HEK293T (cell line): Measurements from ENCODE around the gene KLHL29.

Experiments
- CTCF ChIA-PET: fragments of 350-600 bp; formaldehyde crosslinking; extraction: SDS; loops from one replicate; lab custom pipeline; 2021; ENCODE audit warnings: antibody characterized with exemption, inconsistent platforms; lab: Yijun Ruan, JAX
- POLR2A ChIA-PET: fragments of 350-600 bp; formaldehyde crosslinking; extraction: SDS; loops from one replicate; lab custom pipeline; 2020; ENCODE audit warnings: antibody characterized with exemption, inconsistent platforms; lab: Yijun Ruan, JAX
- DNase-seq: peaks from one replicate; pipeline ENCODE4 v3.0.0; 2012; ENCODE audit warnings: mixed read lengths; ENCODE audit errors: extremely low spot score
- ARNT ChIP-seq: fragments of 450-650 bp; IDR thresholded peaks from 2 replicates; pipeline ENCODE4 v1.6.1; 2017; ENCODE audit warnings: mild to moderate bottlenecking
- BHLHE40 ChIP-seq: fragments of 450-650 bp; IDR thresholded peaks from 2 replicates; pipeline ENCODE4 v1.6.1; 2016; ENCODE audit warnings: mild to moderate bottlenecking, moderate library complexity, borderline replicate concordance
- CTBP1 ChIP-seq: fragments of 450-650 bp; IDR thresholded peaks from 2 replicates; pipeline ENCODE4 v1.6.1; 2016; ENCODE audit warnings: borderline replicate concordance
- ELF4 ChIP-seq: fragments of 450-650 bp; IDR thresholded peaks from 2 replicates; pipeline ENCODE4 v1.6.1; 2017; ENCODE audit warnings: antibody characterized with exemption
- FOXA1 ChIP-seq: fragments of 450-650 bp; IDR thresholded peaks from 2 replicates; pipeline ENCODE4 v1.6.1; 2016; ENCODE audit warnings: mild to moderate bottlenecking
- FOXK2 ChIP-seq: fragments of 450-650 bp; IDR thresholded peaks from 2 replicates; pipeline ENCODE4 v1.6.1; 2016; ENCODE audit warnings: mild to moderate bottlenecking
- FOXM1 ChIP-seq: fragments of 450-650 bp; IDR thresholded peaks from 2 replicates; pipeline ENCODE4 v1.6.1; 2017; ENCODE audit warnings: mild to moderate bottlenecking, borderline replicate concordance
- HDGF ChIP-seq: fragments of 450-650 bp; IDR thresholded peaks from 2 replicates; pipeline ENCODE4 v1.6.1; 2017; ENCODE audit warnings: antibody characterized with exemption, borderline replicate concordance
- L3MBTL2 ChIP-seq: fragments of 450-650 bp; conservative IDR thresholded peaks from 2 replicates; pipeline ENCODE4 v1.6.1; 2016; ENCODE audit warnings: mild to moderate bottlenecking
- LEF1 ChIP-seq: fragments of 450-650 bp; IDR thresholded peaks from 2 replicates; pipeline ENCODE4 v1.6.1; 2017; ENCODE audit warnings: mild to moderate bottlenecking, borderline replicate concordance
- NFRKB ChIP-seq: fragments of 450-650 bp; IDR thresholded peaks from 2 replicates; pipeline ENCODE4 v1.6.1; 2016; ENCODE audit warnings: mild to moderate bottlenecking, moderate library complexity
- PKNOX1 ChIP-seq: fragments of 450-650 bp; IDR thresholded peaks from 2 replicates; pipeline ENCODE4 v1.6.1; 2016
- SP1 ChIP-seq: fragments of 450-650 bp; IDR thresholded peaks from 2 replicates; pipeline ENCODE4 v1.6.1; 2017
- SUZ12 ChIP-seq: fragments of 450-650 bp; IDR thresholded peaks from 2 replicates; pipeline ENCODE4 v1.6.1; 2016; ENCODE audit warnings: mild to moderate bottlenecking
- TARDBP ChIP-seq: fragments of 450-650 bp; IDR thresholded peaks from 2 replicates; pipeline ENCODE4 v1.6.1; 2016
- ZNF384 ChIP-seq: fragments of 450-650 bp; IDR thresholded peaks from 2 replicates; pipeline ENCODE4 v1.6.1; 2016

KLHL29 gene

GRCh38 chr2:23363831-23364230 lies 21.1 kb upstream of the KLHL29 start:
- DNase-seq = no peak
- no peak for TF ChIP-seq L3MBTL2
- no peak for TF ChIP-seq LEF1
- TF ChIP-seq FOXA1 = no peak
- CTCF ChIA-PET = no interaction called here
- POLR2A ChIA-PET = no interaction called here

- ChIA-PET CTCF (interaction anchor here (0.8 to 1.1 kb wide), 2 partner anchors 16 to 203 kb away, joined by 3 to 13 read pairs; no protein-coding TSS in a partner anchor), POLR2A (no interaction called here)
- no peak for TF ChIP-seq SUZ12
- TF ChIP-seq ARNT = no peak
- TF ChIP-seq LEF1 = no peak
- peak; percentile 90 for TF ChIP-seq ZNF384
- TF ChIP-seq CTBP1 = no peak
- no peak for TF ChIP-seq SP1
- no peak for TF ChIP-seq TARDBP
- no peak for TF ChIP-seq PKNOX1
- DNase-seq = no peak
Observed at GRCh38 chr2:23366720-23367119, 18.3 kb upstream of the KLHL29 start.

DNA sequence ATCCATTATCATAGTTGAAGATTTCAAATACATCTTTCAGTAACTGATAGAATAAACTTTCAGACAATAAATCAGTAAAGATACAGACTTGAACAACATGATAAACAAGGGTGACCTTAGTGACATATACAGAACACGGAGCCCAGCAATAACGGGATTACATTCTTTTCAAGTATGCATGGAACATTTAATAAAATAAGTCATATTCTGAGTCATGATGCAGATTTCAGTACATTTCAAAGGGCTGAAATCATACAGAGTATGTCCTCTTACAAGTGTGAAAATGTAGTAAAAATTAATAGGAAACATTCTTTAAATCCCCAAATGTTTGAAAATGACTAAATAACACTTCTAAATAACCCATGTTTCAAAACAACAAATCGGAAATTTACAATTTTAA lies 17.2 kb upstream of the KLHL29 start:
- no peak for DNase-seq
- POLR2A ChIA-PET = no interaction called here
- TF ChIP-seq ELF4 (no peak), ARNT (no peak), FOXK2 (no peak), HDGF (no peak), BHLHE40 (no peak), L3MBTL2 (no peak), LEF1 (no peak), SP1 (no peak), PKNOX1 (no peak), TARDBP (no peak), FOXM1 (no peak), ZNF384 (no peak), CTBP1 (no peak), SUZ12 (no peak), FOXA1 (no peak), NFRKB (no peak)
- CTCF ChIA-PET = interaction anchor here (1.1 kb wide), 1 partner anchor 15 kb away, joined by 3 read pairs; no protein-coding TSS in a partner anchor

GRCh38 chr2:23373666-23374065 lies 11.3 kb upstream of the KLHL29 start:
- CTCF ChIA-PET = interaction anchor here (0.6 kb wide), 1 partner anchor 42 kb away, joined by 4 read pairs; no protein-coding TSS in a partner anchor

DNA sequence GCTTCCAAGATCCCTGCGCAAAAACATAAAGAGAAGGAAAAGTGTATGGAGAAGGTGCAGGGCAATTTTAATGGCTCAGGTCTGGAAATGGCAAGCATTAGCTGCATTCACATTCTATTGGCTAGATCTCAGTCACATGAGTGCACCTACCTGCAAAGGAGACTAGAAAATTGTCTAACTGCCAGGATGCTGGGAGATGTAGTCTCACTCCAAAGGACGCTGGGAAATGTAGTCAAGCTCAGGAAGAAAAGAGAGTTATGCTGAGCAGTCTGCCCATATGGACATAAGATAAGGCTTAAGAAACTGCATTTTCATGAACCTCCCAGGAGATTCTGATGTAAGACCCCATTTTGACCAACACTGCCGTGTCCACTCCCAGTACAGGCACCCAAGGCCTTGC lies 9.5 kb upstream of the KLHL29 start:
- ChIA-PET CTCF (no interaction called here), POLR2A (interaction anchor here (1.9 kb wide), 1 partner anchor 9 kb away, joined by 5 read pairs; the partner anchor contains the start of gene KLHL29)
- no peak for TF ChIP-seq BHLHE40
- TF ChIP-seq SUZ12 = peak; percentile 71; the same call in 1 of the 2 replicates
- no peak for TF ChIP-seq ARNT
- peak; percentile 49 for DNase-seq

More at GRCh38 chr2:23373666-23374065, 11.3 kb upstream of the KLHL29 start:
- POLR2A ChIA-PET = no interaction called here
- no peak for TF ChIP-seq NFRKB
- no peak for DNase-seq

- ChIA-PET POLR2A (interaction anchor here (1.9 kb wide), 1 partner anchor 8 kb away, joined by 5 read pairs; the partner anchor contains the start of gene KLHL29), CTCF (no interaction called here)
- no peak for TF ChIP-seq FOXA1
- TF ChIP-seq BHLHE40 = no peak
- TF ChIP-seq CTBP1 = no peak
- no peak for TF ChIP-seq TARDBP
- no peak for TF ChIP-seq SUZ12
- no peak for TF ChIP-seq FOXK2
- no peak for TF ChIP-seq PKNOX1
- no peak for TF ChIP-seq ELF4
- no peak for TF ChIP-seq NFRKB
- no peak for TF ChIP-seq FOXM1
- TF ChIP-seq L3MBTL2 = no peak
- TF ChIP-seq ZNF384 = no peak
- TF ChIP-seq LEF1 = no peak
- no peak for TF ChIP-seq ARNT
- TF ChIP-seq HDGF = no peak
- no peak for TF ChIP-seq SP1
- no peak for DNase-seq
Observed at GRCh38 chr2:23376075-23376474, 8.9 kb upstream of the KLHL29 start.

GRCh38 chr2:23376972-23377371 lies 8.0 kb upstream of the KLHL29 start:
- no peak for DNase-seq
- CTCF ChIA-PET = no interaction called here
- TF ChIP-seq FOXK2 (no peak), CTBP1 (no peak)
- POLR2A ChIA-PET = interaction anchor here (0.8 kb wide), 1 partner anchor 8 kb away, joined by 3 read pairs; the partner anchor contains the start of gene KLHL29
